ENCODE data around the gene FAM163B.

The FAM163B gene

DNA sequence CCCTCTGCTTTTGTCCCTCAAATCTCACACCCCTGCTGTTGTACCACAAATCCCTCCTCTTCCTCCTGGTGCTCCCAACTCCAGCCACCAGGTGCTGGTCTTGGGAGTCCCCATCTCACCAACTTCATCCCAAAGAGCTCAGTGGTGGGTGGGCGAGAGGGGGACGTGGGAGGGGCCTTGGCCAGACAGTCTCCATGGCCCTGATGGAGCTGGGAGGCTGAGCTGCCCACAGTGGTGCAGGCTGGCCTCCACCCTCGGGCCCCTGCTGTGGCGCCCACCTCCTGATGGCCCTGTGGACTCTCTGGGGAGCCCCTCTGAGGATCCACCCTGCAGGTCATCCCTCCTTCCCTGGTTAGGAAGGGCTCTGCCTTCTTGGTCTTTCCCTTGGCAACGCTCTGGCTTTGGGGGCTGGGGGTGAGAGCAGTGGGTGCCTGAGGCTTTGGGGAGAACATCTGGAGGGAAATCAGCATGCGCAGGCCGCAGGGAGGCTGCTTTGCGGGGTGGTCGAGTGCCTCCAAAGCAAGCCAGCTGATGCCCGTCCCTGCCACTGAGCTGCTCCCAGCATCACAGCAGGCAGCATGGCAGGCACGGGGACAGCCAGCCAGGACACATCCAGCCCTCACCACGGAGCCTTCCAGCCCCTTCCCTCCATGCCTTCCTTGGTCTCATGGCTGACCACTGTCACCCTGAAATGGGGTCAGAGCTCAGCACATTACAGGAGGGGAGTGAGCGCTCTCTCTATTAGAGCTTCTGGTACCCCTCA is 7.6 kb upstream of the FAM163B start:
- DNase-seq (ENCODE audit: low read depth in 1 of 2, low spot score in 1 of 2) = no peak
- Histone ChIP-seq H3K4me3 (replicated peaks; ENCODE audit: insufficient read depth, low read length) (no peak overlapping the region), H3K27me3 (ENCODE audit: insufficient read depth, poor library complexity, severe bottlenecking) (peaks cover 15% of the 10 kb centered on the region), H3K27ac (replicated peaks) (no peak overlapping the region)
- no peak for TF ChIP-seq SPI1 (IDR thresholded peaks at IDR 0.05; ENCODE audit: borderline replicate concordance, low read depth)
- TF ChIP-seq POLR2AphosphoS5 (IDR thresholded peaks at IDR 0.05; ENCODE audit: low read depth) = no peak
- TF ChIP-seq, protein P1, sequence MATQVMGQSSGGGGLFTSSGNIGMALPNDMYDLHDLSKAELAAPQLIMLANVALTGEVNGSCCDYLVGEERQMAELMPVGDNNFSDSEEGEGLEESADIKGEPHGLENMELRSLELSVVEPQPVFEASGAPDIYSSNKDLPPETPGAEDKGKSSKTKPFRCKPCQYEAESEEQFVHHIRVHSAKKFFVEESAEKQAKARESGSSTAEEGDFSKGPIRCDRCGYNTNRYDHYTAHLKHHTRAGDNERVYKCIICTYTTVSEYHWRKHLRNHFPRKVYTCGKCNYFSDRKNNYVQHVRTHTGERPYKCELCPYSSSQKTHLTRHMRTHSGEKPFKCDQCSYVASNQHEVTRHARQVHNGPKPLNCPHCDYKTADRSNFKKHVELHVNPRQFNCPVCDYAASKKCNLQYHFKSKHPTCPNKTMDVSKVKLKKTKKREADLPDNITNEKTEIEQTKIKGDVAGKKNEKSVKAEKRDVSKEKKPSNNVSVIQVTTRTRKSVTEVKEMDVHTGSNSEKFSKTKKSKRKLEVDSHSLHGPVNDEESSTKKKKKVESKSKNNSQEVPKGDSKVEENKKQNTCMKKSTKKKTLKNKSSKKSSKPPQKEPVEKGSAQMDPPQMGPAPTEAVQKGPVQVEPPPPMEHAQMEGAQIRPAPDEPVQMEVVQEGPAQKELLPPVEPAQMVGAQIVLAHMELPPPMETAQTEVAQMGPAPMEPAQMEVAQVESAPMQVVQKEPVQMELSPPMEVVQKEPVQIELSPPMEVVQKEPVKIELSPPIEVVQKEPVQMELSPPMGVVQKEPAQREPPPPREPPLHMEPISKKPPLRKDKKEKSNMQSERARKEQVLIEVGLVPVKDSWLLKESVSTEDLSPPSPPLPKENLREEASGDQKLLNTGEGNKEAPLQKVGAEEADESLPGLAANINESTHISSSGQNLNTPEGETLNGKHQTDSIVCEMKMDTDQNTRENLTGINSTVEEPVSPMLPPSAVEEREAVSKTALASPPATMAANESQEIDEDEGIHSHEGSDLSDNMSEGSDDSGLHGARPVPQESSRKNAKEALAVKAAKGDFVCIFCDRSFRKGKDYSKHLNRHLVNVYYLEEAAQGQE (IDR thresholded peaks at IDR 0.05; ENCODE audit: insufficient replicate concordance, low read depth) = no peak
- no peak for TF ChIP-seq GABPA (IDR thresholded peaks at IDR 0.05; ENCODE audit: low read depth)
- TF ChIP-seq, protein P2, sequence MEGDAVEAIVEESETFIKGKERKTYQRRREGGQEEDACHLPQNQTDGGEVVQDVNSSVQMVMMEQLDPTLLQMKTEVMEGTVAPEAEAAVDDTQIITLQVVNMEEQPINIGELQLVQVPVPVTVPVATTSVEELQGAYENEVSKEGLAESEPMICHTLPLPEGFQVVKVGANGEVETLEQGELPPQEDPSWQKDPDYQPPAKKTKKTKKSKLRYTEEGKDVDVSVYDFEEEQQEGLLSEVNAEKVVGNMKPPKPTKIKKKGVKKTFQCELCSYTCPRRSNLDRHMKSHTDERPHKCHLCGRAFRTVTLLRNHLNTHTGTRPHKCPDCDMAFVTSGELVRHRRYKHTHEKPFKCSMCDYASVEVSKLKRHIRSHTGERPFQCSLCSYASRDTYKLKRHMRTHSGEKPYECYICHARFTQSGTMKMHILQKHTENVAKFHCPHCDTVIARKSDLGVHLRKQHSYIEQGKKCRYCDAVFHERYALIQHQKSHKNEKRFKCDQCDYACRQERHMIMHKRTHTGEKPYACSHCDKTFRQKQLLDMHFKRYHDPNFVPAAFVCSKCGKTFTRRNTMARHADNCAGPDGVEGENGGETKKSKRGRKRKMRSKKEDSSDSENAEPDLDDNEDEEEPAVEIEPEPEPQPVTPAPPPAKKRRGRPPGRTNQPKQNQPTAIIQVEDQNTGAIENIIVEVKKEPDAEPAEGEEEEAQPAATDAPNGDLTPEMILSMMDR (IDR thresholded peaks at IDR 0.05; ENCODE audit: insufficient read depth, low read length) = no peak

DNA sequence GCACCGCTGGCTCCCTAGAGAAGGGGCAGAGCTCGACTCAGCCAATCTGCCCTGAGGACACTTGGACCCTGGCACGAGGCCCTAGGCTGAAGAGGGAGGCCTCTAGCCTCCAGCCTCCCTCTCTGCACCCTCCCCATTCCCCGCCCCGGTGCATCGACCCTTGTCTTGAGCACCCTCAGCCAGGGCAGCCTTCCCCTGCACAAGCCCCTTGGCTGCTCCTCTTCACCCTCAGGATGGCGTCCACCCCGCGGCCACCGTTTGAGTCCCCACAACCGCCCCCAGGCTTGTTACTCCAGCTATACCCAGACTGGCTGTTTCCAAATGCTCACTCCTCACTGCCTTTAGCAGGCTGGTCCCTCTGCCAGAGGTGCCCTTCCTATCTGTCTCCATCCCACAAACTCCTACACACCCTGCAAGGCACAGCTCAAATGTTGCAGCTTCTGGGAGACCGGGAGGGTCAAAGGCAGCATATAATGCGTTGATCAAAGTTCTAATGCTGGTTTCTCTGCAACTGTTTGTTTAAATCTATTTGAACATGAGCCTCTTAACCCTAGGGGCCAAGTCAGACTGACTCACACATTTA is 6.5 kb upstream of the FAM163B start:
- no peak overlapping the region for H3K4me3 ChIP-seq (replicated peaks; ENCODE audit: insufficient read depth, low read length)
- TF ChIP-seq POLR2AphosphoS5 (IDR thresholded peaks at IDR 0.05; ENCODE audit: low read depth) (no peak), SPI1 (IDR thresholded peaks at IDR 0.05; ENCODE audit: borderline replicate concordance, low read depth) (no peak), GABPA (IDR thresholded peaks at IDR 0.05; ENCODE audit: low read depth) (no peak)
- TF ChIP-seq, protein P1 (IDR thresholded peaks at IDR 0.05; ENCODE audit: insufficient replicate concordance, low read depth) = no peak
- TF ChIP-seq, protein P2 (IDR thresholded peaks at IDR 0.05; ENCODE audit: insufficient read depth, low read length) = no peak
- no peak for DNase-seq (ENCODE audit: low read depth in 1 of 2, low spot score in 1 of 2)
- H3K27ac ChIP-seq (replicated peaks) = no peak overlapping the region
- peaks cover 11% of the 10 kb centered on the region for H3K27me3 ChIP-seq (ENCODE audit: insufficient read depth, poor library complexity, severe bottlenecking)

DNA sequence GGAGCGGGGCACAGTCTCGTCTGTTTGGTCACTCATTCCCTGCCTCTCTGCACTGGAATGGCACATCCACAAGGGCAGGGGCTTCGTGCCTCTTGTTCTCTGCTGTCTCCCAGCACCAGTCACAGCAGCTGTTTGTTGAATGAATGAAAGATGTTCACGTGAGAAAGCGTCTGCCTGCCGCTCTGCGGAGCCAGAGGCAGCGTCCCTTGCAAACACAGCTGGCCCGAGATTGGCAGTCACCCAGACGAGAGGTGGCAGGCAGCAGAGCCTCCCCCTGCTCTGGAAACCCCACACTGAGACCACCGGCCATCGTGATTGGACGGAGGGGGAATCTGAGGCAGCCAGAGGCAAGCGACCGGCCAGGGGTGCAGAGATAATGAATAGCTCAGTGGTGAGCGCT is 6.0 kb upstream of the FAM163B start:
- TF ChIP-seq POLR2AphosphoS5 (IDR thresholded peaks at IDR 0.05; ENCODE audit: low read depth) (no peak), GABPA (IDR thresholded peaks at IDR 0.05; ENCODE audit: low read depth) (no peak), SPI1 (IDR thresholded peaks at IDR 0.05; ENCODE audit: borderline replicate concordance, low read depth) (no peak)
- TF ChIP-seq, protein P2 (IDR thresholded peaks at IDR 0.05; ENCODE audit: insufficient read depth, low read length) = no peak
- TF ChIP-seq, protein P1 (IDR thresholded peaks at IDR 0.05; ENCODE audit: insufficient replicate concordance, low read depth) = no peak
- Histone ChIP-seq H3K27ac (replicated peaks) (no peak overlapping the region), H3K4me3 (replicated peaks; ENCODE audit: insufficient read depth, low read length) (no peak overlapping the region), H3K27me3 (ENCODE audit: insufficient read depth, poor library complexity, severe bottlenecking) (peaks cover 9% of the 10 kb centered on the region)
- no peak for DNase-seq (ENCODE audit: low read depth in 1 of 2, low spot score in 1 of 2)
